Right forelimb (tissue), 1 donor: ENCODE data around the gene ADCY4.

Experiments
- DNase-seq: peaks from one replicate; pipeline ENCODE4 v3.0.0-alpha.2; 2018

ADCY4 gene

GRCh38 chr14:24293525-24293924 lies 41.3 kb downstream of the ADCY4 start:
- DNase-seq: no peak

DNA sequence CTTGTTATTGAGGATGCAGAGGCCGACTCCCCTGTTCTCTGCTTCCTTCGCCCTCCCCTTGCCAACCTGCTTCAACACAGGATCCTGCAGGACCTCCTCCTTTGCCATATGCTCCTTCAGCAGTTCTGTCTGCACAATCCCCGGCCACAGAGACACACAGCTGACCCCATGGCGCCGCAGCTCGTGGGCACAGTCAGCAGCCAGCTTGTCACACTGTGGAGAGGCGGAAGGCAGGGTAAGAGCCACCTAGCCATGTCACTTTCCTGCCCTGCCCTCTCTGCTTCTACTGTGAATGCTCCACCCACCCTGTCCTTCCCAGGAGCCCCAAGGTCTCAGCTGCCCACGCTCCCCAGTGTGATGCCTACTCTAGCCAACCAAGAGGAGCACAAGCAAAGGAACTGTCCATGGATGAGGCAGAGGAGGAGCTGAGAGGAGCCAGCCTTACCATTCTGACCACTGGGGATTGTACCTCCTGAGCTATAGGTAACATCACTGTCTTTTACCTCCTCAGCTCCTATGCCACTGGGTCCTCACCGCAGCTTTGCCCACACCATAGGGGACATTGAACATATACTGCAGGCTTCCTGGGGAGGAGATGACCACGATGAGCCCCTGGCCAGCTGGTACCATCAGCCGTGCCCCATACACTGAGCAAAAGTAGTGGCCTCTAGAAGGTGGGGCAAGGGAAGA lies 42.6 kb downstream of the ADCY4 start:
- no peak for DNase-seq

DNA sequence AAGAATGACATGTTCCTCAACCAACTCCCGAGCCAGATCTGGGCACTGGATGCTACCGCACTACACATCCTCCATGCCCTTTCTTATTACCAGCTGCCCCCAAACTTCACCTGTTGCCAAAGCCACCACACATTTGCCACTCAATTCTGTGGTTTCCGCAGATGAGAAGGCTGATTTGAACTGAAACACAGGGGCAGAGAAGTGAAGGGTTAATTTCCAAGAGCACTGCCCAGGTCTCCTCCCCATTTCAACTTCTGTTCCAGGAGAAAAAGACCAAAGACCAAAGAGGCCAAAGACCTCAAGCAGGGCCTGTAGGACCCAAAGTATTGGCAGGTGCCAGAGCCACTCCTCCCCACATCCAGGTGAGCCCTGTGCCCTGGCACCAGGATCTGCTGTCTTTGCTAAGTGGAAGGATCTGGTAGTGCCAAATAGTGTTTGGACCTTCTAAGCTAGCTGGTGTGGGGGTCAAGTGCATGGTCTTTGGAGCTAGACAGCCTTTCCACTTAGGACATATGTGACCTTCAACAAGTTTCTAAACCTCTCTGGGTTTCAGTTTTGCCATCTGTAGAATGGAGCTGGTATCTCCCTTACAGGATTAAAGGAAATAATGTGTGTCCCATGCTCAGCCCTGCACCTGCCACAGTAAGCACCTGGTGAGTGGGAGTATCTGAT lies 43.3 kb downstream of the ADCY4 start:
- no peak for DNase-seq

DNA sequence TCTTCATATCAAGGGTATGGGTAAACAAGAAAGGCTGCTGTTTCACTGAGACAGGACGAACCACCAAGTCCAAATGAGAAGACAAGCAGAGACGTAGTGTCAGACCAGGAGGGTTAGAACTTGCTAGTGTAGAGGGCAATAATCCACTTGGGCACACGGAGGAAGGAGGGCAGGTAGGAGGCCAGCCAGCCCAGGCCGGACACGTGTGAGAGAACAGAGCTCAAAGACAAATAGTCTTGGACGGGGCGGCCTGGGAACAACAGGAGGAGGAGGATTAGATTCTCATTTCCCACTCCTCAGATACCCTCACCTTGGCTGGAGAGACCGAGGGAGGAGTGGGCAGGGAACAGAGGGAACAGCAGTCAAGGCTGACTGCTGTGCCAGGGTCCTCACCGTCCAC lies 44.1 kb downstream of the ADCY4 start:
- no peak for DNase-seq

DNA sequence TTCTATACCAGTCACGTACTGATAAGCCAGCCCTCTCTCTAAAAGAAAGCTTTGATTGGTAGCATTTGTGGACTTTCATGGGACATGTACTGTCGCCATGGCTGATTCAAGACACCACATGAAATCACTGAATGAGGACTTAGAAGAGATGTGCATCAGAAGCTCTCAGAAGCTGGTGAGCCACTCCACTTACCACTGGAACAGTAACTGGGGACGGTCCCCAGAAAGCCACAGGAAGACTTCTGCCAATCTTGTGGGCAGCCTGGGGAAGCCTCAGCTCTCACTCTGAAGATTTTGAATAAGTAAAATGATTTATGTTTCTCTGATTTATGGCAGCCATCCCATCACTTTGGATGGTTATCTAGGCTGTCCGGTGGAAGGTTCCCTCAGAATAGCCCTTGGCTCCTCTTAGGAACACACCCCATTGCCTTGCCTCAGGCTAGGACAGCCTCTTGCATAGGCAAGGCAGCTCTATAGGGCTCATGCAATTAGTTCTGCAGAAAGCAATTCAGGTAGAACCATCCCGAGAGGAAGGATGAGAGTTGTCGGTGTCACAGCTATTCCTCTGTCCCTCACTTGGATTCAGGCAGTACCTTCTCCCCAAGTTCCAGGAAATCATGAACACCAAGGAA lies 45.1 kb downstream of the ADCY4 start:
- no peak for DNase-seq

DNA sequence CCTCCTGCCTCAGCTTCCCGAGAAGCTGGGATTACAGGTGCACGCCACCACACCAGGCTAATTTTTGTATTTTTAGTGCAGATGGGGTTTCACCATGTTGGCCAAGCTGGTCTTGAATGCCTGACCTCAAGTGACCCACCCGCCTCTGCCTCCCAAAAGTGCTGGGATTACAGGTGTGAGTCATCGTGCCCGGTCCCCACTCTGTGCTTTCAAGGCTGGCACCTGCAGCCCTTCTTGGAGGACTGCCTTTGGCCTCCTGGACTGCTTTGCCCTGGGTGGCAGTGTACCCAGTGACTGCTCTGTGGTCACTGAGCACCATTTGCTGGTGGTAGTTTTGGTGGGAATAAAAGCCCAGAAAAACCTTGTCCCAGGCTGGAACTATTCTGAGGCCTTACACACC lies 47.9 kb downstream of the ADCY4 start:
- DNase-seq: no peak

DNA sequence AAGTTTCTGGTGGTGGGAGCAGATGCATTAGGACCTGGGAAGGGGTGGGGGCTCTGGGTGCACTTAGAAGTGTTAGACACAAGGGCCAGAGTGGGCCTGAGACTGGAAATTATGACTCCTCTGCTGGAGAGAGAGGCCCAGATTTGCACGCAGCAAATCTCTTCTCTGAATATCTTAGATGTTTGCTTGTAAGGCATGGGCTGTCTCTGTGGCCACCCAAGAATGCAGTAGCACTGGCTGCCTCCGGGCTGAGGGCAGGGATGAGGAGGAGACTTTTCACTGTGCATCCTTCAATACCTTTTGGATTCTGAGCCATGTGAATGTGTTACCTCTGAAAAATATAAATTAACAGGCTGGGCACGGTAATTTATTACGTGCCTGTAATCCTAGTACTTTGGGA lies 49.5 kb downstream of the ADCY4 start:
- DNase-seq: no peak

DNA sequence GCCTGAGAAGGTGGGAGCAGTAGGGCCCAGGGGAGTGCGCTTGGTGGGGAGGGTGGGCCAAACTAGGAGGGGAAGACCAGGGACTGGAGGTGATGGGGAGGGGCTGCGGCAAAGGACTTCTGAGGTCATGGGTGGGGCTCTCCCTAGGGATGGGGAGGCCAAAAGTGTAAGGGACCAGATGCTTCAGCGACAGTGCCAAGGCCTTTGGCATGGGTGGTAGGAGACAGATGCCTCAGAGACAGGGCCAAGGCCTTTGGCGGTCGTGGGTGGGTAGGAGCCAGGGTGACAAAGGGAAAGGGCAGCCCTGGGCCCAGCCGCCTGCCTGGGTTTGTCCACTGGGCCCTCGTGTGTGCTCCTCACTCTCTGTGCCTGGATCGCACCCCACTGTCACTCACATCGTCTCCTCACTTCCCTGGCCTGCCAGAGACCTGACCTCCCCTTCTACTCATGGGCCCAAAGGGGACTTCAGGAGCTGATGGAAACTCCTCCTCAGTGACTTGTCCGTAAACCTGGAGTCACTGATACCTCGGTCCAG lies 50.3 kb downstream of the ADCY4 start:
- DNase-seq: no peak

GRCh38 chr14:24283796-24284460 lies 50.9 kb downstream of the ADCY4 start:
- no peak for DNase-seq

DNA sequence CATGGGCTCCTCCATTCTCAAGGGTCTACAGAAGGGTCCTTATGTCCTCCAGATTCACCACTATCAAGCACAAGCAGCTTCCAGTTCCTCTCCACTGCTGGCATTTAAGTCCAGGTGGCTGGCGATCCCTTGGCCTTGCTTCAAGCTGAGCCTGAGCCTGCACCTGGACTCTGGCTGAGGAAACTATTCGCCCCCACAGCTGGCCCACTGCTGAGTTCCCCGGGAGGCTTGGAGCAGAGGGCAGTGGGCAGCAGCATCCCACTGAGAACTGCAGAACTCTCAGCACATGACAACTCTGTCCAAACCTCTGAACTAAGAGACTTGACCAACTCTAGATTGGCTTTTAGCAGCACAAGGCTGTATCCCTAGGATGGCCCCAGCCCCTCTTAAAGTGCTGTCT lies 52.1 kb downstream of the ADCY4 start:
- no peak for DNase-seq

GRCh38 chr14:24281636-24282035 lies 53.2 kb downstream of the ADCY4 start:
- no peak for DNase-seq

DNA sequence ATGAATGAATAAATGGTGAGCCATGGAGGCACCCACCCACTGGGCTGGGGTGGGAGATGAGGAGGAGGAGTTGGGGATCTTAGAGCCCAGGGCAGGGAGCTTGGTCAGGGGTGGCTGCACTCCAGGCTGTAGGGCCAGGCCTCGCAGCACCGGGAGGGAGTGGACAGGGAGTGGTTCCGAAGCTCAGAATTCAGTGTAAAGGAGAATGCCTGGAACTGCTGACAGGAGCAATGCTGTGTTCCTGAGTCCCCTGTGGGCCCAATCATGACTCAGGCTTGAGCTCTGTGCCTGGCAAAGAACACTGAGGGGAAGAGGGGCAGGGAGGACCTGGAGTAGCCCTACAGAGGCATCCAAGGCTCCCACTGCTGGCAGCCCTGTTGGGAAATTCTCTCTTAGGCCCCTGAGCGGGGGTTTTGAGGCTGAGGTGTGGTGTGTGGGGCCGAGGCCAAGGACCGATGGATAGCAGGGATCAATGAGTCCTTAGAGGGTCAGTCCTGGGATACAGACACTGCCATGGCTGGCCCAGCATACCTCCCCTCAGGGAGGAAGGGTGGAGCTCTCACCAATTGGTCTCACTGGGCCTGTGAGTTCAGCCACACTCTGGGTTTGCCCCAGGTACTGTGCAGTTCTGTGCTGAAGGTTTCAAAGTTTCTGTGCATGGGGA lies 53.9 kb downstream of the ADCY4 start:
- DNase-seq: no peak

- no peak for DNase-seq
Observed at GRCh38 chr14:24279301-24280186, 55.3 kb downstream of the ADCY4 start.

- DNase-seq: no peak
Observed at GRCh38 chr14:24278424-24278823, 56.4 kb downstream of the ADCY4 start.

GRCh38 chr14:24277606-24278321 lies 57.1 kb downstream of the ADCY4 start:
- DNase-seq: no peak

- DNase-seq: no peak
Observed at GRCh38 chr14:24277071-24277470, 57.8 kb downstream of the ADCY4 start.

GRCh38 chr14:24274101-24274543 lies 60.7 kb downstream of the ADCY4 start:
- DNase-seq: no peak

- DNase-seq: no peak
Observed at GRCh38 chr14:24273422-24273998, 61.4 kb downstream of the ADCY4 start.

DNA sequence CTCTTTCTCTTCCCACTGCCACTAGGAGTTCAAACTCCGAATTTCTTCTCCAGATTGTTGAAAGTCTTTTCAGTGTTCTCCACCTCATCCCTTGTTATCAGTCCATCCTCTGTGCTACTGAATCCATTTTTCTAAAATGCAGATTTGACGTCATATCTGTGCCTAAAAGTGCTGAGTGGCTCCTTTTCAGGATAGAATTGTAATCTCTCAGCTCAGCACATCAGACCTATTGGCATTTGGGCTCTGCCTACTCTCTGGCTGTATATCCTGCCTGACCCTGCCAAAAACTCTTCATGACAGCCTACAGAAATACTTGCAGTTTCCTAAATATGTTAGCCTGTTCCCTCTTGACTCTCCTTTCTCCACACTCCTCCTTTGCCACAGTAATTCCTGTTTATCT lies 62.4 kb downstream of the ADCY4 start:
- DNase-seq: no peak

GRCh38 chr14:24271834-24272263 lies 63.0 kb downstream of the ADCY4 start:
- DNase-seq: no peak
